ENCODE measurements around the gene WASF1.

Gene WASF1

GRCh38 chr6:110191477-110191876 lies 12.0 kb upstream of the WASF1 start:
- no peaks in the 10 kb centered on the region for H3K4me1 ChIP-seq (ENCODE audit: control insufficient read depth in 2 of 2, insufficient read depth in 1 of 2, low read depth in 1 of 2, low read length in 2 of 2)
- no peak overlapping the region for H4K91ac ChIP-seq (ENCODE audit: low read depth, low read length, poor library complexity)
- no CpG with 5 or more reads among the region's 2 CpGs for WGBS, 2 donors (ENCODE audit: extremely low coverage in 2 of 2, insufficient read length in 2 of 2, insufficient replicate concordance in 1 of 2)
- H2BK12ac ChIP-seq (ENCODE audit: low read length): no peak overlapping the region
- no peak overlapping the region for H4K8ac ChIP-seq (ENCODE audit: low read depth, low read length)
- peaks cover 1% of the 10 kb centered on the region for H3K79me1 ChIP-seq (ENCODE audit: low read depth, low read length)
- no peak overlapping the region for H3K27ac ChIP-seq (replicated peaks; ENCODE audit: low read length)
- no peak overlapping the region for H3K4me3 ChIP-seq (ENCODE audit: low read length in 2 of 2)
- no peak for DNase-seq (ENCODE audit: low spot score)
- H3K18ac ChIP-seq (ENCODE audit: low read length): no peak overlapping the region
- no peak overlapping the region for H3K9ac ChIP-seq (ENCODE audit: low read depth, low read length, poor library complexity)
- no peak overlapping the region for H2AFZ ChIP-seq (ENCODE audit: low read length)
- H3K14ac ChIP-seq (ENCODE audit: low read length): no peak overlapping the region
- H3K4me2 ChIP-seq (ENCODE audit: insufficient read depth, low read length, poor library complexity, severe bottlenecking): no peak overlapping the region
- no peak overlapping the region for H3K23ac ChIP-seq (ENCODE audit: low read depth, low read length, poor library complexity)
- no peaks in the 10 kb centered on the region for H3K27me3 ChIP-seq (ENCODE audit: control insufficient read depth in 3 of 3, insufficient read depth in 3 of 3, low read depth in 1 of 3, low read length in 3 of 3)
- peaks cover 0 to 2% of the 10 kb centered on the region in 2 donors for H3K9me3 ChIP-seq (replicated peaks in 1 of 2; ENCODE audit: control insufficient read depth in 2 of 2, insufficient read depth in 1 of 2, low read depth in 1 of 2, low read length in 2 of 2)
- no peak overlapping the region for H2BK5ac ChIP-seq (ENCODE audit: low read length)
- H3K4ac ChIP-seq (ENCODE audit: low read length): no peak overlapping the region
- H2AK5ac ChIP-seq (ENCODE audit: low read depth, low read length): no peak overlapping the region
- no peak overlapping the region for H2BK15ac ChIP-seq (ENCODE audit: low read length)
- H3K36me3 ChIP-seq (replicated peaks in 1 of 2; ENCODE audit: control insufficient read depth in 2 of 2, insufficient read depth in 2 of 2, low read length in 2 of 2): peaks cover 0 to 20% of the 10 kb centered on the region in 2 donors
- H2BK120ac ChIP-seq (ENCODE audit: low read depth, low read length): no peak overlapping the region

GRCh38 chr6:110190726-110191125 lies 11.3 kb upstream of the WASF1 start:
- Histone ChIP-seq H2AK5ac (ENCODE audit: low read depth, low read length) (no peak overlapping the region), H3K27ac (replicated peaks; ENCODE audit: low read length) (no peak overlapping the region), H3K9me3 (replicated peaks in 1 of 2; ENCODE audit: control insufficient read depth in 2 of 2, insufficient read depth in 1 of 2, low read depth in 1 of 2, low read length in 2 of 2) (peaks cover 0 to 2% of the 10 kb centered on the region in 2 donors), H3K14ac (ENCODE audit: low read length) (no peak overlapping the region), H2BK12ac (ENCODE audit: low read length) (no peak overlapping the region), H2AFZ (ENCODE audit: low read length) (no peak overlapping the region), H3K4me3 (ENCODE audit: low read length in 2 of 2) (no peak overlapping the region), H2BK120ac (ENCODE audit: low read depth, low read length) (no peak overlapping the region), H3K36me3 (replicated peaks in 1 of 2; ENCODE audit: control insufficient read depth in 2 of 2, insufficient read depth in 2 of 2, low read length in 2 of 2) (peaks cover 0 to 20% of the 10 kb centered on the region in 2 donors), H3K4me1 (ENCODE audit: control insufficient read depth in 2 of 2, insufficient read depth in 1 of 2, low read depth in 1 of 2, low read length in 2 of 2) (no peaks in the 10 kb centered on the region), H3K27me3 (ENCODE audit: control insufficient read depth in 3 of 3, insufficient read depth in 3 of 3, low read depth in 1 of 3, low read length in 3 of 3) (no peaks in the 10 kb centered on the region), H3K4me2 (ENCODE audit: insufficient read depth, low read length, poor library complexity, severe bottlenecking) (no peak overlapping the region), H4K91ac (ENCODE audit: low read depth, low read length, poor library complexity) (no peak overlapping the region), H4K8ac (ENCODE audit: low read depth, low read length) (no peak overlapping the region), H3K79me1 (ENCODE audit: low read depth, low read length) (peaks cover 1% of the 10 kb centered on the region), H2BK5ac (ENCODE audit: low read length) (no peak overlapping the region), H3K23ac (ENCODE audit: low read depth, low read length, poor library complexity) (no peak overlapping the region), H3K9ac (ENCODE audit: low read depth, low read length, poor library complexity) (no peak overlapping the region), H3K18ac (ENCODE audit: low read length) (no peak overlapping the region), H3K4ac (ENCODE audit: low read length) (no peak overlapping the region), H2BK15ac (ENCODE audit: low read length) (no peak overlapping the region)
- no CpG with 5 or more reads among the region's 6 CpGs for WGBS, 2 donors (ENCODE audit: extremely low coverage in 2 of 2, insufficient read length in 2 of 2, insufficient replicate concordance in 1 of 2)
- DNase-seq (ENCODE audit: low spot score): no peak

- H3K9me3 ChIP-seq (replicated peaks in 1 of 2; ENCODE audit: control insufficient read depth in 2 of 2, insufficient read depth in 1 of 2, low read depth in 1 of 2, low read length in 2 of 2): peaks cover 0 to 5% of the 10 kb centered on the region in 2 donors
- no peak overlapping the region for H2BK5ac ChIP-seq (ENCODE audit: low read length)
- H3K4me1 ChIP-seq (ENCODE audit: control insufficient read depth in 2 of 2, insufficient read depth in 1 of 2, low read depth in 1 of 2, low read length in 2 of 2): no peaks in the 10 kb centered on the region
- no peak overlapping the region for H2AK5ac ChIP-seq (ENCODE audit: low read depth, low read length)
- H2BK15ac ChIP-seq (ENCODE audit: low read length): no peak overlapping the region
- H2AFZ ChIP-seq (ENCODE audit: low read length): no peak overlapping the region
- no peak overlapping the region for H3K18ac ChIP-seq (ENCODE audit: low read length)
- H3K9ac ChIP-seq (ENCODE audit: low read depth, low read length, poor library complexity): no peak overlapping the region
- H3K27me3 ChIP-seq (ENCODE audit: control insufficient read depth in 3 of 3, insufficient read depth in 3 of 3, low read depth in 1 of 3, low read length in 3 of 3): no peaks in the 10 kb centered on the region
- no peak overlapping the region for H3K27ac ChIP-seq (replicated peaks; ENCODE audit: low read length)
- no peak overlapping the region for H4K8ac ChIP-seq (ENCODE audit: low read depth, low read length)
- no peak overlapping the region for H2BK120ac ChIP-seq (ENCODE audit: low read depth, low read length)
- no peak overlapping the region for H3K4me3 ChIP-seq (ENCODE audit: low read length in 2 of 2)
- H3K4me2 ChIP-seq (ENCODE audit: insufficient read depth, low read length, poor library complexity, severe bottlenecking): no peak overlapping the region
- H2BK12ac ChIP-seq (ENCODE audit: low read length): no peak overlapping the region
- no peak for DNase-seq (ENCODE audit: low spot score)
- no peak overlapping the region for H4K91ac ChIP-seq (ENCODE audit: low read depth, low read length, poor library complexity)
- H3K4ac ChIP-seq (ENCODE audit: low read length): no peak overlapping the region
- H3K14ac ChIP-seq (ENCODE audit: low read length): no peak overlapping the region
- peaks cover 0 to 8% of the 10 kb centered on the region in 2 donors for H3K36me3 ChIP-seq (replicated peaks in 1 of 2; ENCODE audit: control insufficient read depth in 2 of 2, insufficient read depth in 2 of 2, low read length in 2 of 2)
- H3K23ac ChIP-seq (ENCODE audit: low read depth, low read length, poor library complexity): no peak overlapping the region
- H3K79me1 ChIP-seq (ENCODE audit: low read depth, low read length): peaks cover 1% of the 10 kb centered on the region
Observed at GRCh38 chr6:110188791-110189190, 9.3 kb upstream of the WASF1 start.

GRCh38 chr6:110185879-110186278 lies 6.4 kb upstream of the WASF1 start:
- H3K79me1 ChIP-seq (ENCODE audit: low read depth, low read length): no peaks in the 10 kb centered on the region
- no peaks in the 10 kb centered on the region for H3K27me3 ChIP-seq (ENCODE audit: control insufficient read depth in 3 of 3, insufficient read depth in 3 of 3, low read depth in 1 of 3, low read length in 3 of 3)
- H2AFZ ChIP-seq (ENCODE audit: low read length): no peak overlapping the region
- no peak overlapping the region for H4K91ac ChIP-seq (ENCODE audit: low read depth, low read length, poor library complexity)
- peaks cover 1 to 10% of the 10 kb centered on the region in 2 donors for H3K4me1 ChIP-seq (ENCODE audit: control insufficient read depth in 2 of 2, insufficient read depth in 1 of 2, low read depth in 1 of 2, low read length in 2 of 2)
- H3K4me2 ChIP-seq (ENCODE audit: insufficient read depth, low read length, poor library complexity, severe bottlenecking): no peak overlapping the region
- no peak overlapping the region for H3K9ac ChIP-seq (ENCODE audit: low read depth, low read length, poor library complexity)
- no CpG with 5 or more reads among the region's 3 CpGs for WGBS, 2 donors (ENCODE audit: extremely low coverage in 2 of 2, insufficient read length in 2 of 2, insufficient replicate concordance in 1 of 2)
- H2BK12ac ChIP-seq (ENCODE audit: low read length): no peak overlapping the region
- no peak overlapping the region for H3K4me3 ChIP-seq (ENCODE audit: low read length in 2 of 2)
- H3K23ac ChIP-seq (ENCODE audit: low read depth, low read length, poor library complexity): no peak overlapping the region
- H2BK120ac ChIP-seq (ENCODE audit: low read depth, low read length): no peak overlapping the region
- H3K27ac ChIP-seq (replicated peaks; ENCODE audit: low read length): no peak overlapping the region
- H2BK5ac ChIP-seq (ENCODE audit: low read length): no peak overlapping the region
- H3K14ac ChIP-seq (ENCODE audit: low read length): no peak overlapping the region
- no peak overlapping the region for H4K8ac ChIP-seq (ENCODE audit: low read depth, low read length)
- no peak overlapping the region for H3K4ac ChIP-seq (ENCODE audit: low read length)
- DNase-seq (ENCODE audit: low spot score): no peak
- no peak overlapping the region for H2BK15ac ChIP-seq (ENCODE audit: low read length)
- H3K36me3 ChIP-seq (replicated peaks in 1 of 2; ENCODE audit: control insufficient read depth in 2 of 2, insufficient read depth in 2 of 2, low read length in 2 of 2): peaks cover 2 to 5% of the 10 kb centered on the region in 2 donors
- H3K9me3 ChIP-seq (replicated peaks in 1 of 2; ENCODE audit: control insufficient read depth in 2 of 2, insufficient read depth in 1 of 2, low read depth in 1 of 2, low read length in 2 of 2): peaks cover 0 to 3% of the 10 kb centered on the region in 2 donors
- H3K18ac ChIP-seq (ENCODE audit: low read length): no peak overlapping the region
- no peak overlapping the region for H2AK5ac ChIP-seq (ENCODE audit: low read depth, low read length)
